ENCODE data around the gene IRAK2. TPM values are rescaled to one million over a fixed set of nuclear protein-coding genes. Genes with fewer than 3 reads are reported as not detected.
A peak's percentile ranks its signal among the peaks of the same experiment; 100 is the strongest.

Gene IRAK2, protein sequence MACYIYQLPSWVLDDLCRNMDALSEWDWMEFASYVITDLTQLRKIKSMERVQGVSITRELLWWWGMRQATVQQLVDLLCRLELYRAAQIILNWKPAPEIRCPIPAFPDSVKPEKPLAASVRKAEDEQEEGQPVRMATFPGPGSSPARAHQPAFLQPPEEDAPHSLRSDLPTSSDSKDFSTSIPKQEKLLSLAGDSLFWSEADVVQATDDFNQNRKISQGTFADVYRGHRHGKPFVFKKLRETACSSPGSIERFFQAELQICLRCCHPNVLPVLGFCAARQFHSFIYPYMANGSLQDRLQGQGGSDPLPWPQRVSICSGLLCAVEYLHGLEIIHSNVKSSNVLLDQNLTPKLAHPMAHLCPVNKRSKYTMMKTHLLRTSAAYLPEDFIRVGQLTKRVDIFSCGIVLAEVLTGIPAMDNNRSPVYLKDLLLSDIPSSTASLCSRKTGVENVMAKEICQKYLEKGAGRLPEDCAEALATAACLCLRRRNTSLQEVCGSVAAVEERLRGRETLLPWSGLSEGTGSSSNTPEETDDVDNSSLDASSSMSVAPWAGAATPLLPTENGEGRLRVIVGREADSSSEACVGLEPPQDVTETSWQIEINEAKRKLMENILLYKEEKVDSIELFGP
- total RNA-seq (2014; rRNA removed; shearing (Covaris generic)) (1.1 and 1.4 TPM in 2 replicates), total RNA-seq (2022) (1.2 and 1.4 TPM in 2 replicates), Bru-seq, nascent RNA (percentile 35 among the genes with signal in this experiment), BruChase-seq, experiment 1, labeled RNA remaining after a 6-hour chase (percentile 35 among the genes with signal in this experiment), BruChase-seq, experiment 2, labeled RNA remaining after a 2-hour chase (percentile 37 among the genes with signal in this experiment)
- long read RNA-seq, partial matches to known transcripts = 0 of 7 reads
- long read RNA-seq, other reads (novel, unspliced or antisense) = 4 of 7 reads

DNA sequence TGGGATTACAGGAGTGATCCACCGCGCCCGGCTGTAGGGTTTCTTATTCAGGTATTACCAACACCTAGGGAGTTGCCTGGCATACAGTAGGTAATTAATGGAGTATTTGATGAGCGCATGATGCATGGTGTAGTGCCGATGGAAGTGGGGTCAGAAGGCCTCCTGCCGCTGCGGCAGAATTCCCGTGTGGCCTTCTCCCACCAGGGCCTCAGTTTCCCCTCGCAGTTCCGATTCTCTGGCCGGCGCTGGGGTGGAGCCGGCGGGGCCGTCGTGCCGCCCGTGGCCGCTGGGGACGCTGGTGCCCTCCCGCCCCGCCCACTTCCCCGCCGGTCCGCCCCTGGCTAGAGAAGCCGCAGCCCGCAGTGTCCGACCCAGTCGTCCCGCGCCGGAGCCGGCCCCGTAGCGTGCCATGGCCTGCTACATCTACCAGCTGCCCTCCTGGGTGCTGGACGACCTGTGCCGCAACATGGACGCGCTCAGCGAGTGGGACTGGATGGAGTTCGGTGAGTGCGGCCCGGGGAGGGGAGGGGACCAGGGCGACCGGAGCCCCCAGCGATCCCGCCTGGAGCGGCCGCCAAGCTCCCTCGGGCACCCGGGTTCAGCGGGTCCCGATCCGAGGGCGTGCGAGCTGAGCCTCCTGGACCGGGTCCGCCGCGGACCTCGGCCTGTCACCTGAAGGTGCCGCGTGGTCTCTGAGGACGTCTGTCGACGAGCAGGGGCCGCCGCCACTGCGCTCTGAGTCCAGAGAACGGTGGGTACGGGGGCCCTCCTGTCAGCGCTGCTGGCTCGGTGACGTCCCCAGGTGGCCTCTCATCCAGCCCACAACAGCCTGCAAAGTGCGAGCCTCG, at the start of gene IRAK2:
Gene IRAK2 (plus strand): TSS at position 374 of the 848 bp plus-strand sequence. CDS start 36 bp downstream, at position 410.
- no peaks in the 10 kb centered on the region for H3K9me2 ChIP-seq (ENCODE audit: insufficient read depth, low read length)
- H3K36me3 ChIP-seq (ENCODE audit: insufficient read depth, low read length) = peaks cover 6% of the 10 kb centered on the region
- intact Hi-C loops (cut with micrococcal nuclease; ENCODE audit: unreplicated experiment) = loop anchor here (1.0 kb wide), 1 partner anchor 61 kb away; no protein-coding TSS in a partner anchor
- H3K4me3 ChIP-seq (ENCODE audit: low read depth, low read length, poor library complexity, severe bottlenecking) = peak within 1 kb of the TSS; percentile 70
- BruUV-seq (replicated peaks) = no TSS peak
- H3K79me2 ChIP-seq (ENCODE audit: insufficient read depth, low read depth, low read length) = no peaks in the 10 kb centered on the region
- H3K9me3 ChIP-seq (ENCODE audit: low read length) = peaks cover 14% of the 10 kb centered on the region; the same call in 1 of the 2 replicates
- TF ChIP-seq, protein P1, sequence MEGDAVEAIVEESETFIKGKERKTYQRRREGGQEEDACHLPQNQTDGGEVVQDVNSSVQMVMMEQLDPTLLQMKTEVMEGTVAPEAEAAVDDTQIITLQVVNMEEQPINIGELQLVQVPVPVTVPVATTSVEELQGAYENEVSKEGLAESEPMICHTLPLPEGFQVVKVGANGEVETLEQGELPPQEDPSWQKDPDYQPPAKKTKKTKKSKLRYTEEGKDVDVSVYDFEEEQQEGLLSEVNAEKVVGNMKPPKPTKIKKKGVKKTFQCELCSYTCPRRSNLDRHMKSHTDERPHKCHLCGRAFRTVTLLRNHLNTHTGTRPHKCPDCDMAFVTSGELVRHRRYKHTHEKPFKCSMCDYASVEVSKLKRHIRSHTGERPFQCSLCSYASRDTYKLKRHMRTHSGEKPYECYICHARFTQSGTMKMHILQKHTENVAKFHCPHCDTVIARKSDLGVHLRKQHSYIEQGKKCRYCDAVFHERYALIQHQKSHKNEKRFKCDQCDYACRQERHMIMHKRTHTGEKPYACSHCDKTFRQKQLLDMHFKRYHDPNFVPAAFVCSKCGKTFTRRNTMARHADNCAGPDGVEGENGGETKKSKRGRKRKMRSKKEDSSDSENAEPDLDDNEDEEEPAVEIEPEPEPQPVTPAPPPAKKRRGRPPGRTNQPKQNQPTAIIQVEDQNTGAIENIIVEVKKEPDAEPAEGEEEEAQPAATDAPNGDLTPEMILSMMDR (conservative IDR thresholded peaks at IDR 0.05; ENCODE audit: low read length) = peak; percentile 73
- no peak for TF ChIP-seq EZH2phosphoT487 (IDR thresholded peaks at IDR 0.05; ENCODE audit: borderline replicate concordance, low read depth, low read length)
- no peaks in the 10 kb centered on the region for H4K20me1 ChIP-seq (ENCODE audit: insufficient read depth, low read length)
- no peak within 1 kb of the TSS for H3K27ac ChIP-seq (ENCODE audit: low read depth, low read length, poor library complexity, severe bottlenecking)
- POLR2A ChIA-PET = interaction anchor here (0.5 to 0.9 kb wide), 3 partner anchors 11 to 30 kb away, joined by 3 to 5 read pairs (median 4); no protein-coding TSS in a partner anchor
- H2AFZ ChIP-seq (ENCODE audit: low read length) = peak within 1 kb of the TSS; percentile 78
- DNase-seq (ENCODE audit: low spot score) = peak; percentile 68
- CTCF ChIA-PET (ENCODE audit: unreplicated experiment) = interaction anchor here (0.7 kb wide), 1 partner anchor 83 kb away, joined by 4 read pairs; the partner anchor contains the start of gene TATDN2
- H3K4me2 ChIP-seq (ENCODE audit: low read length) = peak within 1 kb of the TSS; percentile 73
- peaks cover 13% of the 10 kb centered on the region for H3K4me1 ChIP-seq (ENCODE audit: insufficient read depth, low read length, poor library complexity, severe bottlenecking)

DNA sequence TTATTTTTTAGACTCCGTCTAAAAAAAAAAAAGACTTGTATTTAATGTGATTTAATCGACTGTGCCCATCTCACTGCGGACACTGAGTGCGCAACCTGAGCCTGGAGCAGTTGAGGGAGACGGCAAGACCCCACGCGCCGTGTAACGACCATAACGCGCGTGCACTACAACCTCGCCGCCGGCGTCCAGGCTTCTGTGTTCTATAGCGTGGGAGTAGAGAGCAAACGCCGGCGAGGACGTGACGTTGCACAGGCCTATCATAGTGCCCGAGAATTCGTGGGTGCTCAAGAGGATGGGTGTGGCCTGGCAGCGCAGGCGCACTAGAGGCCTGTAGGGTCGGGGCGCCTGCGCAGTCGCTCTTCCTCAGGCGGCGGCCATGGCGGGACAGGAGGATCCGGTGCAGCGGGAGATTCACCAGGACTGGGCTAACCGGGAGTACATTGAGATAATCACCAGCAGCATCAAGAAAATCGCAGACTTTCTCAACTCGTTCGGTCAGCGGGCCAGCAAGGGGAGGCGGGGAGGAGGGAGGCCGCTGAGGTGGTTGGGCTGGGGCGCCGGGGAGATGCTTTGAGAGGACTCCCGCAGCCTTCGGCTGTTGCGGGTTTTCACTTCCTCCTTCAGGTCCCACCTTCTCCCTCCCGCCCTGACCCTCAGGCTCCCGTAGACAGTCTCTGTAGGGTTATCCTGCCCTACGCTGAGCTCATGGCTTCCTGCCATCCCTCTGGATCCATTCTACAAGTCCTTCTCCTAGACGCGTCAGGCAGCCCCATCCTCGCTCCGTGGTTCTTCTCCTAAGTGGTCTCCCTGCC, 49.2 kb upstream of the IRAK2 start, which contains the start of gene BRK1:
Gene BRK1 (plus strand): TSS at position 350 of the 812 bp plus-strand sequence. CDS start 27 bp downstream, at position 377.
- ChIA-PET CTCF (ENCODE audit: unreplicated experiment) (no interaction called here), POLR2A (interaction anchor here (0.5 to 1.6 kb wide), 13 partner anchors 11 to 331 kb away, joined by 3 to 8 read pairs (median 5); no protein-coding TSS in a partner anchor)
- TF ChIP-seq, protein P1 (conservative IDR thresholded peaks at IDR 0.05; ENCODE audit: low read length) = no peak
- TF ChIP-seq EZH2phosphoT487 (IDR thresholded peaks at IDR 0.05; ENCODE audit: borderline replicate concordance, low read depth, low read length) = no peak
- Histone ChIP-seq H3K9me2 (ENCODE audit: insufficient read depth, low read length) (no peaks in the 10 kb centered on the region), H3K9me3 (ENCODE audit: low read length) (no peaks in the 10 kb centered on the region), H3K4me1 (ENCODE audit: insufficient read depth, low read length, poor library complexity, severe bottlenecking) (peaks cover 20% of the 10 kb centered on the region), H4K20me1 (ENCODE audit: insufficient read depth, low read length) (peaks cover 14% of the 10 kb centered on the region; the same call in 1 of the 2 replicates), H3K4me3 (ENCODE audit: low read depth, low read length, poor library complexity, severe bottlenecking) (peak within 1 kb of the TSS; percentile 97), H3K27ac (ENCODE audit: low read depth, low read length, poor library complexity, severe bottlenecking) (peak within 1 kb of the TSS; percentile 61), H3K4me2 (ENCODE audit: low read length) (peak within 1 kb of the TSS; percentile 94), H3K36me3 (ENCODE audit: insufficient read depth, low read length) (peaks cover 31% of the 10 kb centered on the region), H2AFZ (ENCODE audit: low read length) (peak within 1 kb of the TSS; percentile 67; the same call in 1 of the 2 replicates), H3K79me2 (ENCODE audit: insufficient read depth, low read depth, low read length) (peaks cover 49% of the 10 kb centered on the region)
- intact Hi-C loops (cut with micrococcal nuclease; ENCODE audit: unreplicated experiment) = loop anchor here (1.0 to 5.0 kb wide), 2 partner anchors 110 to 207 kb away; partner anchors contain the start of gene SEC13
- DNase-seq (ENCODE audit: low spot score) = peak; percentile 98
- no TSS peak for BruUV-seq (replicated peaks)

All from OCI-LY7 (cell line).